A549 (cell line): ENCODE results near the gene PPIP5K1. TPM values are rescaled to one million over a fixed set of nuclear protein-coding genes. Genes with fewer than 3 reads are reported as not detected.

Source experiments
- ATAC-seq, 2 experiments: fragments of 200-7000 bp in 1 of 2; fragments of >200 bp in 1 of 2; cut with Nextera tagmentation in 1 of 2; cut with Tn5 transposase in 1 of 2; 3 replicates each; pipeline versions ENCODE4 v1.8.0 to v1.9.1; 2018 to 2020; ENCODE audit warnings: mild to moderate bottlenecking in 1 of 2, moderate library complexity in 1 of 2
- CTCF ChIA-PET: fragments of 300-600 bp; sonication (Branson Sonifier 250); formaldehyde crosslinking; extraction: SDS; loops from one replicate; lab custom pipeline; 2021; ENCODE audit warnings: antibody characterized with exemption, inconsistent platforms; lab: Yijun Ruan, JAX
- POLR2A ChIA-PET: fragments of 350-600 bp; formaldehyde crosslinking; extraction: SDS; loops from one replicate; lab custom pipeline; 2021; ENCODE audit warnings: antibody characterized with exemption, inconsistent platforms; lab: Yijun Ruan, JAX
- DNase-seq, 2 experiments: peaks; one replicate each; pipeline versions ENCODE4 v3.0.0 to v3.0.0-alpha.2; 2011 to 2016; ENCODE audit warnings: low read depth in 1 of 2, low spot score in 1 of 2
- FAIRE-seq: peaks from 2 replicates; lab custom pipeline; 2011; peaks lifted over from hg19 to GRCh38; lab: Jason Lieb, UNC
- H3K27ac ChIP-seq, 2 experiments: fragments of >200 bp; sonication (Bioruptor Twin); formaldehyde crosslinking; 3 replicates each; pipeline ENCODE4 v1.5.1; 2016 to 2017
- H3K4me1 ChIP-seq: fragments of >200 bp; sonication (Bioruptor Twin); formaldehyde crosslinking; 3 replicates; pipeline ENCODE4 v1.6.1; 2016
- H3K4me2 ChIP-seq: fragments of >200 bp; sonication (Bioruptor Twin); formaldehyde crosslinking; 3 replicates; pipeline ENCODE4 v1.6.1; 2016
- H3K4me3 ChIP-seq: fragments of >200 bp; sonication (Bioruptor Twin); formaldehyde crosslinking; 3 replicates; pipeline ENCODE4 v1.5.1; 2016
- H3K9me3 ChIP-seq: fragments of >200 bp; sonication (Bioruptor Twin); formaldehyde crosslinking; 3 replicates; pipeline ENCODE4 v1.6.1; 2016
- CBX8 ChIP-seq: fragments of 200-600 bp; sonication (generic); IDR thresholded peaks from 2 replicates; pipeline ENCODE4 v1.6.1; 2016
- CHD2 ChIP-seq: fragments of 150-350 bp; IDR thresholded peaks from 2 replicates; pipeline ENCODE4 v1.6.1; 2014; ENCODE audit warnings: low read length; ENCODE audit not compliant: partially characterized antibody
- EHF ChIP-seq: fragments of 250-450 bp; sonication (Bioruptor Pico); IDR thresholded peaks from 2 replicates; pipeline ENCODE4 v1.5.0; 2020; ENCODE audit warnings: mild to moderate bottlenecking
- GATA3 ChIP-seq: IDR thresholded peaks from 2 replicates; pipeline ENCODE4 v1.6.1; 2012; ENCODE audit warnings: borderline replicate concordance
- HOXA7 ChIP-seq: fragments of 250-450 bp; sonication (Bioruptor Pico); IDR thresholded peaks from 2 replicates; pipeline ENCODE4 v1.5.0; 2020; ENCODE audit warnings: mild to moderate bottlenecking, moderate library complexity
- HOXB5 ChIP-seq: fragments of 250-450 bp; sonication (Bioruptor Pico); IDR thresholded peaks from 2 replicates; pipeline ENCODE4 v1.5.0; 2020; ENCODE audit warnings: mild to moderate bottlenecking, moderate library complexity
- JUN ChIP-seq, 2 experiments: fragments of >200 bp; sonication (Bioruptor Twin); formaldehyde crosslinking; IDR thresholded peaks; 2 replicates in 1 of 2; 3 replicates in 1 of 2; pipeline ENCODE4 v1.6.1; 2016 to 2017
- MAX ChIP-seq: IDR thresholded peaks from 2 replicates; pipeline ENCODE4 v1.6.1; 2012
- MYC ChIP-seq: IDR thresholded peaks from 2 replicates; pipeline ENCODE4 v1.6.1; 2012; ENCODE audit warnings: mild to moderate bottlenecking, inconsistent platforms, low read length, improper control_type of control experiment, borderline replicate concordance
- PHF8 ChIP-seq: fragments of 200-600 bp; sonication (generic); IDR thresholded peaks from 2 replicates; pipeline ENCODE4 v1.6.1; 2016; ENCODE audit warnings: low read depth, mild to moderate bottlenecking, antibody characterized with exemption, moderate library complexity, borderline replicate concordance
- POLR2A ChIP-seq: IDR thresholded peaks from 2 replicates; pipeline ENCODE4 v1.6.1; 2012; ENCODE audit warnings: mild to moderate bottlenecking, low read length
- RAD21 ChIP-seq, 2 experiments: fragments of >200 bp in 1 of 2; sonication (Bioruptor Twin) in 1 of 2; formaldehyde crosslinking in 1 of 2; IDR thresholded peaks in 1 of 2; conservative IDR thresholded peaks in 1 of 2; 2 replicates in 1 of 2; 3 replicates in 1 of 2; pipeline ENCODE4 v1.6.1; 2012 to 2018; ENCODE audit warnings: inconsistent platforms in 1 of 2
- RNF2 ChIP-seq: fragments of 200-600 bp; sonication (generic); IDR thresholded peaks from 2 replicates; pipeline ENCODE4 v1.6.1; 2016; ENCODE audit warnings: low read depth, mild to moderate bottlenecking, antibody characterized with exemption, moderate library complexity, borderline replicate concordance
- SMC3 ChIP-seq: fragments of >200 bp; sonication (Bioruptor Twin); formaldehyde crosslinking; IDR thresholded peaks from 3 replicates; pipeline ENCODE4 v1.6.1; 2018; ENCODE audit warnings: inconsistent platforms
- WGBS: methylation state at CpG from one replicate; pipeline ENCODE4 v1.1.6; 2017; ENCODE audit errors: missing lambda C conversion rate; 5-methylcytosine and 5-hydroxymethylcytosine counted together
- polyA plus RNA-seq, 4 experiments: library from polyadenylated mRNA; depleted of rRNA in 3 of 4; stranded (reverse); fragments of >200 nt; fragmentation: RNase III in 1 of 4; extraction: RNeasy Plus Mini Kit Qiagen cat#74134 plus additional on column Dnase treatment in 1 of 4; gene quantifications; 2 replicates in 3 of 4; 3 replicates in 1 of 4; pipeline ENCODE4 v1.2.3, GENCODE V29; 2011 to 2017
- TF ChIP-seq, protein P1 (sequence below): fragments of >200 bp; sonication (Bioruptor Twin); formaldehyde crosslinking; IDR thresholded peaks from 3 replicates; pipeline ENCODE4 v1.5.1; 2016
- TF ChIP-seq, protein P2 (sequence below): fragments of 450-650 bp; IDR thresholded peaks from 2 replicates; pipeline ENCODE4 v1.6.1; 2014; ENCODE audit warnings: antibody characterized with exemption

Gene PPIP5K1
- polyA plus RNA-seq, 2 of the 4 experiments (the other 2 are of a cell fraction) = 9.3 to 19.2 TPM

- CTCF ChIA-PET = interaction anchor here (0.6 to 6.3 kb wide), 14 partner anchors 10 to 71 kb away, joined by 3 to 30 read pairs (median 3); partner anchors contain the start of gene TP53BP1
- POLR2A ChIA-PET = interaction anchor here (0.6 to 1.7 kb wide), 6 partner anchors 9 to 70 kb away, joined by 3 to 22 read pairs (median 4); partner anchors contain the start of gene TP53BP1
- no peak for TF ChIP-seq GATA3
- TF ChIP-seq CBX8 = no peak
- no peak for TF ChIP-seq EHF (CRISPR knock-in tag)
- TF ChIP-seq RNF2 = no peak
- TF ChIP-seq SMC3 = 0 out of 3 replicates have a peak, but pooled peaks have one; percentile 7
- no peak for TF ChIP-seq HOXA7 (CRISPR knock-in tag)
- TF ChIP-seq RAD21 (conservative IDR thresholded peaks at IDR 0.05 in 1 of 2, IDR thresholded peaks at IDR 0.05 in 1 of 2) = peak in 1 of 2 experiments; percentile 42; a peak in 2 of 5 replicates
- TF ChIP-seq, protein P1, sequence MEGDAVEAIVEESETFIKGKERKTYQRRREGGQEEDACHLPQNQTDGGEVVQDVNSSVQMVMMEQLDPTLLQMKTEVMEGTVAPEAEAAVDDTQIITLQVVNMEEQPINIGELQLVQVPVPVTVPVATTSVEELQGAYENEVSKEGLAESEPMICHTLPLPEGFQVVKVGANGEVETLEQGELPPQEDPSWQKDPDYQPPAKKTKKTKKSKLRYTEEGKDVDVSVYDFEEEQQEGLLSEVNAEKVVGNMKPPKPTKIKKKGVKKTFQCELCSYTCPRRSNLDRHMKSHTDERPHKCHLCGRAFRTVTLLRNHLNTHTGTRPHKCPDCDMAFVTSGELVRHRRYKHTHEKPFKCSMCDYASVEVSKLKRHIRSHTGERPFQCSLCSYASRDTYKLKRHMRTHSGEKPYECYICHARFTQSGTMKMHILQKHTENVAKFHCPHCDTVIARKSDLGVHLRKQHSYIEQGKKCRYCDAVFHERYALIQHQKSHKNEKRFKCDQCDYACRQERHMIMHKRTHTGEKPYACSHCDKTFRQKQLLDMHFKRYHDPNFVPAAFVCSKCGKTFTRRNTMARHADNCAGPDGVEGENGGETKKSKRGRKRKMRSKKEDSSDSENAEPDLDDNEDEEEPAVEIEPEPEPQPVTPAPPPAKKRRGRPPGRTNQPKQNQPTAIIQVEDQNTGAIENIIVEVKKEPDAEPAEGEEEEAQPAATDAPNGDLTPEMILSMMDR = peak; percentile 25; the same call in 2 of the 3 replicates
- FAIRE-seq = no peak
- peak overlapping the region; percentile 78 for H3K4me2 ChIP-seq
- peak overlapping the region; percentile 56 for H3K4me3 ChIP-seq
- no peaks in the 10 kb centered on the region for H3K9me3 ChIP-seq
- 23% methylated on average over 31 of the region's 39 CpGs for WGBS
- DNase-seq = peak; percentile 38 to 52
- ATAC-seq = peak; percentile 75 to 79
- peak overlapping the region; percentile 15 to 76; a peak in 3 of 6 replicates for H3K27ac ChIP-seq
- H3K4me1 ChIP-seq = peaks cover 18% of the 10 kb centered on the region
Measured at GRCh38 chr15:43511012-43511885, 78.8 kb downstream of the PPIP5K1 start.

- CTCF ChIA-PET = interaction anchor here (0.7 to 6.3 kb wide), 8 partner anchors 11 to 70 kb away, joined by 3 to 30 read pairs (median 6); partner anchors contain the start of gene TP53BP1
- TF ChIP-seq CHD2 (no peak), MYC (peak; percentile 52; the same call in 1 of the 2 replicates), POLR2A (peak; percentile 33), MAX (peak; percentile 46; the same call in 1 of the 2 replicates), HOXB5 (CRISPR knock-in tag) (no peak), JUN (IDR thresholded peaks at IDR 0.05) (peak in 1 of 2 experiments; percentile 52; a peak in 1 of 5 replicates), PHF8 (peak; percentile 29; the same call in 1 of the 2 replicates)
- TF ChIP-seq, protein P2, sequence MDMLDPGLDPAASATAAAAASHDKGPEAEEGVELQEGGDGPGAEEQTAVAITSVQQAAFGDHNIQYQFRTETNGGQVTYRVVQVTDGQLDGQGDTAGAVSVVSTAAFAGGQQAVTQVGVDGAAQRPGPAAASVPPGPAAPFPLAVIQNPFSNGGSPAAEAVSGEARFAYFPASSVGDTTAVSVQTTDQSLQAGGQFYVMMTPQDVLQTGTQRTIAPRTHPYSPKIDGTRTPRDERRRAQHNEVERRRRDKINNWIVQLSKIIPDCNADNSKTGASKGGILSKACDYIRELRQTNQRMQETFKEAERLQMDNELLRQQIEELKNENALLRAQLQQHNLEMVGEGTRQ = peak; percentile 35; the same call in 1 of the 2 replicates
- H3K4me3 ChIP-seq = peak overlapping the region; percentile 56
- H3K27ac ChIP-seq = peak overlapping the region; percentile 82 to 87
- peak overlapping the region; percentile 78 for H3K4me2 ChIP-seq
- POLR2A ChIA-PET = interaction anchor here (0.6 to 1.7 kb wide), 6 partner anchors 9 to 70 kb away, joined by 3 to 22 read pairs (median 4); partner anchors contain the start of gene TP53BP1
- ATAC-seq (peak; percentile 97), FAIRE-seq (no peak), DNase-seq (peak; percentile 80 to 96)
- peaks cover 18% of the 10 kb centered on the region for H3K4me1 ChIP-seq
- WGBS = 2% methylated on average over 24 of the region's 41 CpGs
- no peaks in the 10 kb centered on the region for H3K9me3 ChIP-seq
Measured at GRCh38 chr15:43510200-43511011, 79.6 kb downstream of the PPIP5K1 start.
